Measurements from ENCODE around the gene DPEP2.
"Not testable (repeated sequence)": the region's sequence is repeated elsewhere in the genome, so short reads cannot be mapped to it uniquely, and the experiment has no call there.

The DPEP2 gene

DNA sequence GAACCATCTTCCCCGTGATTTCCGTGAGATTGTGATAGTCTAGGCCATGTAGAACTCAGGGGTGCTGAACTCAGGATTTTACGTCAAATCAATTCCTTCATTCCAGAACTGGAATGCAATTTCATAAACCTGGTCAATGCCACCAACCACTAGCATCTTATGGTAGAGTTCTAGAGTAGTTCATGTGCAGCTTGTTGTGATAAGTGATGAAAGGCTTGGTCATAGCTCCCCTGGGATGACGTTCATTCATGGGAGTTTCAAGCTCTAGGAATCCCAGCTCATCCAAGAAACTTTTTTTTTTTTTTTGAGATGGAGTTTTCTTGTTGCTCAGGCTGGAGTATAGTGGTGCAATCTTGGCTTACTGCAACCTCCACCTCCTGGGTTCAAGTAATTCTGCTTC, 3.7 kb upstream of the DPEP2 start:
- DNase-seq: no peak

DNA sequence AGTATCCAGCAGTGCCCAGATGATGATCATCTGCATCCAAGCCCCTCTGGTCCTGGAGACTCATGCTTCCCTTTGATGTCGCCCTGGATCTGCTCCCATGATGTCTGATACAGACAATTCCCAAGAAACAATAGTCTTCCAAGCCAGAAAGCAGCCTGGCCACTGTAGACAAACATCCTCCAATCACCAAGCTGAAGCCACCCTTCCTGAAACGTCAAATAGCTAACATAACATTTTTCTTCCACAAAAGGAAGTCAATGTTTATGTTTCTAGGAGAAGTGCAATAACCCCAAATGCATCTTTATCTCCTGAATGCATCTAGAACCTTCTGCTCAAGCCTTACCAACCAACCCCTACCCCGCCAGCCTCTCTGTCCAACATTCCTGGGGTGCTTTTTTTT, 1.2 kb upstream of the DPEP2 start:
- no peak for DNase-seq

DNA sequence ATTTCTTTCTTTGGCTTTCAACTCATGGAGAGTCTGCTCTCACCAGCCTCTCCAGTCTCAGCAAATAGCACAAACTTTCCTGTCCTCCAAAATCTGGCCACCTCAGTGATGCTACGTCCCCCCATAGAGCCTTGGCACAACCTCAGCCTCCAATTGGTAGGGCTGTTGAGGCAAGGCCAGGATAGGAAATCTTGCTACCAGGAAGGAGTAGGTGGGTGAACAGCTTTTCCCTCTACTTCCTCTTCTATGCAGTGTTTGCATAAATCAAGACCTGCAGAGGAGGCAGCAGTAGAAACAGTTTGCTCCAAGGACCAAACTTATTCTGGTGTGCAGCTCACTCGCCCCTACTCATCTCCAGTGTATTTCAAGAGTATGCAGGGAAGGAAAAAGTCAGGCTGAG, 701 bp upstream of the DPEP2 start:
- DNase-seq: no peak

DNA sequence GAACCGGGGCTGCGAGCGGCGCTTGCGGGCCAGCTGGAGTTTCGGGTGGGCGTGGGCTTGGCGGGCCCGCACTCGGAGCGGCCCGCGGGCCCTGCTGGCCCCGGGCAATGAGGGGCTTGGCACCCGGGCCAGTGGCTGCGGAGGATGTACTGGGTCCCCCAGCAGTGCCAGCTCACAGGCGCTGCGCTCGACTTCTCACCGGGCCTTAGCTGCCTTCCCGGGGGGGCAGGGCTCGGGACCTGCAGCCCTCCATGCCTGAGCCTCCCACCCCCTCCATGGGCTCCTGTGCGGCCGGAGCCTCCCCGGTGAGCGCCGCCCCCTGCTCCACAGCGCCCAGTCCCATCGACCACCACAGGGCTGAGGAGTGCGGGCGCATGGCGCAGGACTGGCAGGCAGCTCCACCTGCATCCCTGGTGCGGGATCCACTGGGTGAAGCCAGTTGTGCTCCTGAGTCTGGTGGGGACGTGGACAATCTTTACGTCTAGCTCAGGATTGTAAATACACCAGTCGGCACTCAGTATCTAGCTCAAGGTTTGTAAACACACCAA, 979 bp downstream of the DPEP2 start:
- DNase-seq: not testable (repeated sequence)

DNA sequence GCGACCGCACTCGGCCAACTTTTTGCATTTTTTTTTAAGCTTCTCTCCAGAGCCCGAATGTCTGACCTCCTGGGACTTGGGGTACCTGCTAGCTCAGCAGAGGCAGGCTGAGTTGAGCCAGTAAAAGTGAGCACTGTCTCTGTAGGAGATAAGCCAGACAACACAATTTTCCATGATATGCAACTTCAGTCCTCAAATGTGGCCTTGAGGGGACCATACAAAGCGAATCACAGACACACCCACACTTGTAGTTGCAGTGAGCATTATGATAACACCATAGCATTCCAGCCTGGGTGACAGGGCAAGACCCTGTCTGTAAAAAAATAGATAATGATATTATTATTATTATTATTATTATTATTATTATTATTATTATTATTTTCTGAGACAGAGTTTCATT, 2.6 kb downstream of the DPEP2 start:
- no peak for DNase-seq

DNA sequence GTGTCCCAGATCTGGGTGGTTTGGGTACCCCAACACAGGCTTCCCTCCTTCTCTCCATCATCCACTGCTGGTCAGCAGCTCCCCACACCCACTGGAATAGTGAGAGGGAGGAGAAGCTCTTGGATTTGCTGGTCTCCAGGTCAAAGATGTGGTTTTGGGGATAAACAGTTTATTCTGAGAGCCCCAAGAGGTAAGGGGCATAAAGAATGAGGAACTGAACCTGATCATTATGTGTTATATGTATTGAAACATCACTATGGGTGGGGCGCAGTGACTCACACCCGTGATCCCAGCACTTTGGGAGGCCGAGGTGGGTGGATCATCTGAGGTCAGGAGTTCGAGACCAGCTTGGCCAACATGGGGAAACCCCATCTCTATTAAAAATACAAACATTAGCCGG, 3.9 kb downstream of the DPEP2 start:
- no peak for DNase-seq

DNA sequence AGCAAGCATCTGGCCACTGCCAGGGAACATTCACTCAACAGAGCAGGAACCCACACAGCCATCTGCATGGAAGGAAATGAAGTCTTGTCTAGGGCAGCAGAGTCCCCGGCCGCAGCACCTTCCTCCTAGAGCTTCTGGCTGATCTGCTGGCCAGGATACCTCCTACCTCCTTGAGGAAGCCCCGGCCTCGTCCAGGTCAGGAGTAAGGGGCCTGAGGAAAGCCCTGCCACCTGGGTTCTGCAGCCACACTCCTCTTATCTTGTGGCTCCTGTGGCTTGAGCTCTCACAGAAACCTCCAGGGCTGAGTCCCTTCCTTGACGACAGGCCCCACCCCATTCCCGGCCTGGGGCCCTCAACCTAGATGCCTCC, 5.3 kb downstream of the DPEP2 start:
- not testable (repeated sequence) for DNase-seq

DNA sequence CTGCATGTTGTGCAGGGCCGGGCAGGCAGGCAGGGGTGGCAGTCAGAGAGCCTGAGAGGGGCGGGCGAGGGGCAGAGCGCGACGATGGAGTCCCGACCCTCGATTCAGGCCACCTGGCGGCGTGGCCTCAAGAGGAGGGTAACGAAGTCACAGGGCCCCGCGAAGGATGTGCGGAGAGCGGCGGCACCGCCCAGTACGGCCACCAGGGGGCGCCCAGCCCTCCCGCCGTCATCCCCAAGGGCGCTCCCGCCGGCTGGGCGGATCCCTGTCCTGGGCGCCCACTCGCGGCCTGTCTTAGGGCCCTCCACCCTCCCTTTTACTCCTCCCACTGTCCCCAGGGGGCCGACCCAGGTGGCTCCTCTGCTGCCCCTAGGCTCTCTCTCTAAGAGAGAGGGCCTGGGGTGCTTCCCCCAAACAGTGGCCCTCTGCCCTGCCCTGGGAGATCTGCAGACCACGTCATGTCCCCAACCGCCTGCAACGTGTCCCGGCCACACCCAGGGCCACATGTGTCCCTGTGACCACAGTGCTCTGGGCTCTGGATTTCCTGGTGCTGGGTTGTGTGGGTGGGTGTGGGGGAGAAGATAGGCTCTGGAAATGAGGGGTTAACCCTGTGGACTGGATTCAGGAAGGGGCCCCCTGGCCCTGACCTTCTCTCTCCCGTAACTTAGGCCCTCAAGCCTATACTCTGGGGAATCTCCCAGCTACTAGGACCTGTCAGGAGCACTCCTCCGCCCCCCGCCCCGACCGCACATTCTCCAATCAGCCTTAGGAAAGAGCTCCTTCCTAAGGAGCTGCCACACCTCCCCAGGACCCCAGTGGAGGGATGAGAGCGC, 5.9 kb downstream of the DPEP2 start:
- peak; percentile 71 for DNase-seq

DNA sequence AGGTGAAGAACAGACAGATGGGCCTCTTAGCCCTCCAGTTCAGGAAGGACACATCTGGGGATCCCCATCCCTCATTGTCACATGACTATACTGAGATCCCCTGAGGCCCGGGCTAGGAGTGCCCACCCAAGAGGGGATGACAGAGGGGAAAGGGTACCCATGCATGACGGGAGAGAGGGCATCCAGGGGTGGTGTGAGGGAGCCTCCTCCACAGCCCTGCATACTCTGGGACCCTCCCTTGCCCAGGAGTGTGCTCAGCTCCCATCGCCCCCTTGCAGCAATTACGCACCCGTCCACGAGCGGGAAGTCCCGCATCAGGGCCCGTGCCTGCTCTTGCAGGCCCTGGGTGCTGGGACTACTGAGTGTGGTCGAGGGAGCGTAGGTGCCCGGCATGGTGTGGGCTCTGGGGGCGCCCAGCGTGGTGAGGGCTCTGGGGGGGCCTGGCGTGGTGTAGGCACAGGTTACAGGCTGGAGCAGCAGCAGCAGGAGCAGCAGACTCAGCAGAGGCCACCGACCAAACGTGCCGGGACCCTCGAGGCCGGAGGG, 6.5 kb downstream of the DPEP2 start:
- no peak for DNase-seq

DNA sequence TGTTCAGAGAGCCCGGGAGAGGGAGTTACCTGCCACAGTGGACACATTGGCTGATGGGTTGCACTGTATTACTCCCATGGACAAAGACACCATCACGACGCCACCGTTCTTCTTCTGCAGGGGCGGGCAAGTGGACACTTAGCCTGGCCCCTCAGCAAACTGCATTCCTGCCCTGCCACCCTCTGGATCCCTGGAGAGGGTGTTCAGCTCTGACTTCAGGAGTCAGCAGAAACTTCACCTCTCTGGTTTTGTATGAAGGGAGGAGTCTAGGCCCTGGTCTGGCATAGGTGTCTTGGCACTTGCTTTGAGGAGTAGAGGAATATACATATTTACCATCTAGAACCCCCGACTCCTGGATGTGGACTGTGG, 9.3 kb downstream of the DPEP2 start:
- DNase-seq: no peak

DNA sequence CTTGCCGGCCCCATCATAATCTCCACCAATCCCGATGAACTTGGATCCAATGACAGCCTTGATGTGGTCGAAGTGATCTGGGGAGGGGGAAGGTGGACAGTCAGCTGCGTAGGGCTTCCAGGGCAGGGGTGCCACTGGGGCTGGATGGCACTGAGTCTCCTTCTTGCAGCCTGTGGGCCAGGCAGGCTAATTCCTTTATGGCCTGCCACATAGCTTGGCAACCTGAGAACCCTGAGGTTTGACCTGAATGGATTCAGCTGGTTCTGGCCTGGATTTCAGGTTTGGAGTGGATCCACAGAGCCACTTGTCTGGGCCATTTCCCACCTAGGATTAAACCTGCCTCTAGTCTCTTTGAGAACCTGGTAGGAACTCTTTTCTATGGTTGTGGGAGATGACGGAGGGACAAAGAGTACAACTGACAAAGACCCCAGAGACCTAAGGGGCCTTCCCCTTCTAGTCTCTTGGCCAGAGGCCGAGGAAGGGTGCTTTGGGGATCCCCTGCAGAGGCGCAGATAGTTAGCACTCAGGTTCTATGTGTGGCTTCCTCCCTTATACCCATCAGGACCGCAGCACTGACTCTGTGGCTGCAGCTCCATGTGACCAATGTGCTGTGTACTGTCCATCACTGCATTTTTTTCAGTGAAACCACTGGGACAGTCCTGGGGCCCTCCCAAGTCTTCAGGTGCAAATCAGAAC, 9.8 kb downstream of the DPEP2 start:
- DNase-seq: no peak

DNA sequence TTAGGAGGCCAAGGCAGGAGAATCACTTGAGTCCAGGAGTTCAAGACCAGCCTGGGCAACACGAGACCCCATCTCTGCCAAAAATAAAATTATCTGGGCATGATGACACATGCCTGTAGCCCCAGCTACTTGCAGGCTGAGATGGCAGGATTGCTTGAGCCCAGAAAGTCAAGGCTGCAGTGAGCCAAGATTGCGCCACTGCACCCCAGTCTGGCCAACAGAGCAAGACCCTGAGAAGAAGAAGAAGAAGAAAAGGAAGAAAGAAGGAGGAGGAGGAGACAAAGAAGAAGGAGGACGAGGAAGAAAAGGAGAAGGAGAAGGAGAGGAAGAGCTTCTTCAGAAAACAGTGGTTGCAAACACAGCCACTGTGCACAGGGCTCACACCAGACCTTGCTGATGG, 10.6 kb downstream of the DPEP2 start:
- no peak for DNase-seq

DNA sequence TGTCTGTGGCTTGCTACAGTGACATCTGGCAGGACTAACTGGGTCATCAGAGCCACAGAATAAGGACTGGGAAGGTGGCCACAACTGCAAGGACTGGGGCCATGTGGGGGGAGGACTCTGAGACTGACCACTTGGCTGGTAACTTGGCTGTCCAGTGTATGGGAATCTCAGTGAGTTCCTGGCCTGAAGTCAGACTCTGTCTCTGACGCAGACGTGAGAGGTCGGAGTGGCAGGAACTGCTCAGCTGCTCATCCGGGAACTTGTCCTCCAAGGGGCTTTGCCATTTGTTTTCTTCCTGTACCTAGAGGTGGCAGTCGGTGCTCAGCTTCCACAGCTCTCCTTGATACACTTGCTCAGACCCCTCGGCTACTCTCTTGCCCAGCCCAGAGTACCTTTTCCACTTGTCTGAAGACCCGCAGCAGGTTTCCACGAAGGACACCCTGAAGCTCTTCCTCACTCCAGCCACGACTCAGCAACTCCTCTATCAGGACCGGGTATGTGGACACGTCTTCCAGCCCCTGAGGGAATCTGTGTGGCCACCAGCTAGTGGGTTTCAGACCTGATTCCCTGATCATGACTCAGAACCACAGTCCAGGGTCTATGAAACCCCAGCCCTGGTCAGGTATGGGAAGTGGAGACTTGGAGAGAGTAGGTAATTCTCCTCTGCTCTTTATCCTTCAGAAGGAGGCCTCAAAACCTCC, 11.7 kb downstream of the DPEP2 start:
- no peak for DNase-seq

DNA sequence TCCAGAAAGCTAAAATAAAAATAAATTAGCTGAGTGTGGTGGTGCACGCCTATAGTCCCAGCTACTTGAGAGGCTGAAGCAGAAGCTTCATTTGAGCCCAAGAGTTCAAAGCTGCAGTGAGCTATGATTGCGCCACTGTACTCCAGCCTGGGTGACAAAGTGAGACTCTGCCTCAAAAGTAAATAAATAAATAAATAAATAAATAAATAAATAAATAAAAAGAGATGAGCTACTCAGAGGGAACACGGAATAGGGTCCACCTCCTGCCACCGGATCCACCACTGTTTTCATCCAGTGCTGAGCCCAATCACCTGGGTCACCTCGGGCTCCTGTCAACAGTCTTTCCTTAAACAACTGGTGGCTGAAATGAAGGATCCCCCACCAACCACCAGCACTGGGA, 12.3 kb downstream of the DPEP2 start:
- DNase-seq: no peak

DNA sequence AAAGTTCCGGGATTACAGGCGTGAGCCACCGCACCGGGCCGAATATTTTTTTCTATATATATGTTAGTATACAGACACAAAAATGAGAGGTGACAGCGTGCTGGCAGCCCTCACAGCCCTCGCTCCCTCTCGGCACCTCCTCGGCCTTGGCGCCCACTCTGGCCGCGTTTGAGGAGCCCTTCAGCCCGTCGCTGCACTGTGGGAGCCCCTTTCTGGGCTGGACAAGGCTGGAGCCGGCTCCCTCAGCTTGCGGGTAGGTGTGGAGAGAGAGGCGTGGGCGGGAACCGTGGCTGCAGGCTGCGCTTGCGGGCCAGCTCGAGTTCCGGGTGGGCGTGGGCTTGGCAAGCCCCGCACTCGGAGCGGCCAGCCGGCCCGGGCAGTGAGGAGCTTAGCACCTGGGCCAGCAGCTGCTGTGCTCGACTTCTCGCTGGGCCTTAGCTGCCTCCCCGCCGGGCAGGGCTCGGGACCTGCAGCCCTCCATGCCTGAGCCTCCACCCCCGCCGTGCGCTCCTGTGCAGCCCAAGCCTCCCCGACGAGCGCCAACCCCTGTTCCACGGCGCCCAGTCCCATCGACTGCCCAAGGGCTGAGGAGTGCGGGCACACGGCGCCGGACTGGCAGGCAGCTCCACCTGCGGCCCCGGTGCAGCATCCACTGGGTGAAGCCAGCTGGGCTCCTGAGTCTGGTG, 17.1 kb downstream of the DPEP2 start:
- DNase-seq: no peak

DNA sequence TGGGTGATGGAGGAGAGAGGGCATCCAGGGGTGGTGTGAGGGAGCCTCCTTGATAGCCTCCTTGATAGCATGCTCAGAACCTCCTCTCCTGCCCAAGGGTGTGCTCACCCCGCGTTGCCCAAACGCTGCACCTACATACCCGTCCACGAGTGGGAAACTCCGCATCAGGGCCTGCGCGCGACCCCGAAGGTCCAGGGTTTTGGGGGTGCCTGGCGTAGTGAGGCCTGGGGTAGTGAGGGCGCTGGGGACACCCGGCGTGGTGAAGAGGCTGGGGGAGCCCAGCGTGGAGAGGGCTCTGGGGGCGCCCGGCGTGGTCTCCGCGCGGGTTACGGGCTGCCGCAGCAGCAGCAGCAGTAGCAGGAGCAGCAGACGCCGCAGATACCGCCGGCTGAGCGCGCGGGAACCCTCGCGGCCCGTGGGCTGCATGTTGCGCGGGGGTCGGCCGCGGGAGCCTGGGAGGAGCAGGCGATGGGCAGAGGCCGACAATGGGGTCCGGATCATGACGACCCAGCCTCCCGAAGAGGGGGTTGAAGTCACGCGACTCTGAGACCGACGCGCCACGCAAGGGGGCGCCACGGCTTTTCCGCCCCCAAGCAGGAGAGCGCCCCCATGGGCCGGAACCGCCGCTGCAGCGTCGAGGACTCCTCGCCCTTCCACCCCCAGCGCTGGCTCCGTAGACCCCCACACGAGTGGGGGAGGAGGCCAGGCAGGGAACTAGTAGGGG, 19.2 kb downstream of the DPEP2 start, which contains the start of gene DPEP3:
TSS of gene DPEP3 (minus strand) at position 545 of the 724 bp plus-strand sequence. CDS start at position 426, 119 bp downstream.
- no peak for DNase-seq

DNA sequence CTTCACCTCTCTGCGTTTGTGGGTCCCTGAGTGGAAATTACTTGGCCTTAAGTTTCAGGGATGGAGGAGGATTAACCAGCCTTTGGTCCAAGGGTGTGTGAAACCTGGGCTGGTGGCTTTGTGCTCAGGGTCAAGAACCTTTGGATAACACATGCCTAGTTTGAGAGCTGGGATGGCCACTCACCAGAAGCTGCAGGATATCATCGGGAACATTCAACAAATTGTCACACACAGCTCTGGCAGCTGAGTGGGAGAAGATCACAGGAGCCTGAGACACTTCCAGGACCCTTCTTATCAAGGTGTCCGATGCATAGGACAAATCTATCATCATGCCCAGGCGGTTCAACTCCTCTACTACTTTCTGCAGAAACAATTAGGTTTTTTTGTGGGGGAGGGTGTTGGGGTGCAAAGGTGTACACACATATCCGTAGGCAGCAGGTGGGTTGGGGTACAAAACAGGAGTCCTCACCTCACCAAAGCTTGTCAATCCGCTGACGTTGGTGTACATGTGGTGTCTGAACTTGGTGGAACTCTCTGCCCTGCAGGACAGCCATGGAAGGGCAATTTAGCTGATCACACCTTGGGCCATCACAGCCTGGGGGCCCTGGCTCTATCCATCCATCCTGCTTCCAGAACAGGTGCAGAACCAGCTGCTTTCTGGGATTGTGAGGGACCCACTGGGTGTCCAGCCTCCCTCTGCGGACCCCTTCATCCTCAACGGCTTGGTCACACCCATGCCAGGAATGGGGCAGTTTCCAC, 21.6 kb downstream of the DPEP2 start:
- DNase-seq: no peak

DNA sequence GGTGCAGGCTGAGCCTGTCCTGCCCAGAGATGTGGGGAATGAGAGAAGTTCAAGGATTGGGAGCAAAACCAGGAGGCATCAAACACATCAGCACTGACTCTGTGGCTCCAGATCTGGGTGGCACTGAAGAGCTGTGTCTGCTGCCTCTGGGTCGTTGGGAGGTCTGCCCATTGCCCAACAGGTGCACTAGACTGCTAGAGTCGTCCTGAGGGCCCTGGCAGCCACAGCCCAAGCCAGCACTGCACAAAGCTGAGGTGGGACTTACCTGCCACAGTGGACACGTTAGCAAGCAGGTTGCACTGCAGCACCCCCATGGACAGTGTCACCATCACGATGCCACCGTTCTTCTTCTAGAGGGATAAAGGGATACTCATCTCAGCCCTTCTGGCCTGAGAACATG, 22.3 kb downstream of the DPEP2 start:
- no peak for DNase-seq

DNA sequence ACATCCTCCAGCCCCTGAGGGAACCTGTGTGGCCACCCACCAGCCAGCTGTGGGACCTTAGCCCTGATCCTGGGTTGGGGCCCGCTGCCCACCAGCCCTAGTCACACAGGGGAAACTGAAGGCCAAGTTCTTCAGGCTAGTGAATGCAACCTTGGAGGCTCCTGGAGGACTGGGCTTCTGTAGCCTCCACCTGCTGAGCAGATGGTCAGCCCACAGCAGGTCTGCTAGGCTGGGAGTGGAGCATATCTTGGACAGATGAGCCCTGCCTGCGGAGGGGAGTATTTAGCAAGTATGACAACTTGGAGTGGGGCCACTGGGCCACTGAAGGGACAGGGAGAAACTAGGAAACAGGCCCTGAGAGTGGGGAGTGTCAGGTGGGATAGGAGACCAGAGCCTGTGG, 23.1 kb downstream of the DPEP2 start:
- no peak for DNase-seq

DNA sequence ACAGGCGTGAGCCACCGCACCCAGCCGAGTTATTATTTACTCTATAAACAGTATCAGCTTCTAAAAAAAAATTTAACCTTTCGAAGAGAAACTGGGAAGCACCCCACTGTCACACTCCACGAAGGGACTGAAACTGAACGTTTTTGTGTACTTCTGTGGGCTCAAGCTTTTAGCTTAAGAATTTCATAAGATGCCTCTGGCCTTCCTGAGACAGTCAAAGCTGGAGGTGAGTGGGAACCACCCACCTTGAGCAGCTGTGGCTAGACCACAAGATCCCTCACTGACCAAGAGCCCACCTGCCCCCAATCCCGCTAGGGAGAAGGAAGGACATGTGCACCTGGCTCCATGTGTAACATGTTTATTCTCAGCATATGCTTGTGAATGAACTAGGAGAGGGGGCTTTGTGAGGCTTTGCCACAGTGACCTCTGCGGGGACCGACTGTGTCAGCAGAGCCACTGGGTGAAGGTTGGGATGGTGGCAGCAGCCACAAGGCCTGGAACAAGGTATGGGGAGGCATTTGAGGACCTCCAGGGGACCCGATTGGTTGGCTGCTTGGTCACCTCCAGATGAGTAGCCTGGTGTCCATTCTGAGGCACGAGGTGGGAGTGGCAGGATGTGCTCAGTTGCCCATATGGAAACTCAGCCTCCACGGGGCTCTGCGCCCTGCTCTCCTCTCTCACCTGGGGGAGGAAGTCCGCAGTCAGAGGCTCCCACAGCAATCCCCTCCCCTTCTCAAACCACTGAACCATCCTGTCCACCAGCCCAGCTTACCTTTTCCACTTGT, 23.8 kb downstream of the DPEP2 start:
- DNase-seq: no peak
